WI38 (cell line): ENCODE results near the gene UBE2E2.

ENCODE experiments used
- H3K4me3 ChIP-seq: 2 replicates; pipeline ENCODE4 v1.5.1; 2011; ENCODE audit warnings: low read depth, mild to moderate bottlenecking, control low read depth, low read length
- CTCF ChIP-seq: IDR thresholded peaks from 2 replicates; pipeline ENCODE4 v1.5.1; 2012; ENCODE audit warnings: low read depth, mild to moderate bottlenecking, control low read depth, low read length

Gene UBE2E2

GRCh38 chr3:23164746-23165145, 38.4 kb upstream of the UBE2E2 start:
- H3K4me3 ChIP-seq, result no peak overlapping the region
- TF ChIP-seq CTCF, result no peak

GRCh38 chr3:23165571-23165970, 37.6 kb upstream of the UBE2E2 start:
- H3K4me3 ChIP-seq, result no peak overlapping the region
- TF ChIP-seq CTCF, result no peak

- no peak for TF ChIP-seq CTCF
- no peak overlapping the region for H3K4me3 ChIP-seq
Observed at GRCh38 chr3:23166276-23166675, 36.9 kb upstream of the UBE2E2 start.

- TF ChIP-seq CTCF, result no peak
- H3K4me3 ChIP-seq, result no peak overlapping the region
Observed at GRCh38 chr3:23166845-23167244, 36.3 kb upstream of the UBE2E2 start.

- no peak for TF ChIP-seq CTCF
- H3K4me3 ChIP-seq, result no peak overlapping the region
Observed at GRCh38 chr3:23169551-23169950, 33.6 kb upstream of the UBE2E2 start.

- no peak for TF ChIP-seq CTCF
Observed at GRCh38 chr3:23170291-23170690, 32.8 kb upstream of the UBE2E2 start.

GRCh38 chr3:23172059-23172458, 31.1 kb upstream of the UBE2E2 start:
- TF ChIP-seq CTCF, result no peak
- H3K4me3 ChIP-seq, result no peak overlapping the region

More at GRCh38 chr3:23170291-23170690, 32.8 kb upstream of the UBE2E2 start:
- no peak overlapping the region for H3K4me3 ChIP-seq
